GM19463 (cell line): ENCODE results near the gene MFNG.

Source experiments
- ATAC-seq: cut with Tn5 transposase; IDR thresholded peaks from one replicate; pipeline ENCODE4 v1.9.1; 2021; ENCODE audit warnings: mild to moderate bottlenecking, moderate library complexity; ENCODE audit not compliant: unreplicated experiment

The MFNG gene

DNA sequence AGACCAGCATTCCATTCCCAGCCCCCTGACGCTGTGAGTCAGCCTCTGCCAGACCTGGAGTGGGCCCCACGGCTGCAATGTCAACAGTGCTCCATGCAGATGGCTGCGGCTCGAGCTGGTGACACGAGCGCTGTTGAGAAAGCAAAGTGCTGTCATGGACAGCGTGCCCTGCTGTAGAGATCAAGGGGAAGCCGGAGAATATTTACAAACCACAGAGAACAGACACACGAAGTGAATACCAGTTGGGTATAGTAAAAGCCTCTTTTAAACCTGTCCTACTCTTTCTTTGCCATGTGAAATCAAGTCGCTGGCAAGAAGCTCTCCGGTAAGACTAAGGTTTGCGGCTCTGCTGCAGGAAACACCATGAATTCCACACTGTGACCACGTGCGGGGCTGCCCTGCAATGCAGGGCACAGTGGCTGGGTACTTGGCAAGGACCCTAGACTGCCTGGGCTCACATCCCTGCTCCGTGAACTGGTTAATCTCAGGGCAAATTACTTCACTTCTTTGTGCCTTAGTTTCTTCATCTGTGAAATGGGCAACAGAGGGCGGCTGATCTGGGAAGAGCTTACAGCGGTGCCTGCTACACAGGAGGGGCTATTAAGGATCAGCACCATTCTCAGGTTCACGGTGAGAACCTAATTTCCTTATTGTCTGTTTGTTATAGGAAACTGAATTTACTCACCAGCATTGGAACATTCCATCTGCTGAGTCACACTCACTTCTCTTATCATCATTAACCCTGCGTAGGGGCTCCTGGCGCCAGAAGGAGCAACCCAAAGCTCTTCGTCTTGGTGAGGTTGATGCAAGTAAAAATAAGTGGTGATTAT, 31.1 kb downstream of the MFNG start:
- no peak for ATAC-seq

- no peak for ATAC-seq
These were observed 32.5 kb downstream of the MFNG start for GRCh38 chr22:37453696-37454095.

- no peak for ATAC-seq
These were observed 35.0 kb downstream of the MFNG start for GRCh38 chr22:37451218-37451617.

DNA sequence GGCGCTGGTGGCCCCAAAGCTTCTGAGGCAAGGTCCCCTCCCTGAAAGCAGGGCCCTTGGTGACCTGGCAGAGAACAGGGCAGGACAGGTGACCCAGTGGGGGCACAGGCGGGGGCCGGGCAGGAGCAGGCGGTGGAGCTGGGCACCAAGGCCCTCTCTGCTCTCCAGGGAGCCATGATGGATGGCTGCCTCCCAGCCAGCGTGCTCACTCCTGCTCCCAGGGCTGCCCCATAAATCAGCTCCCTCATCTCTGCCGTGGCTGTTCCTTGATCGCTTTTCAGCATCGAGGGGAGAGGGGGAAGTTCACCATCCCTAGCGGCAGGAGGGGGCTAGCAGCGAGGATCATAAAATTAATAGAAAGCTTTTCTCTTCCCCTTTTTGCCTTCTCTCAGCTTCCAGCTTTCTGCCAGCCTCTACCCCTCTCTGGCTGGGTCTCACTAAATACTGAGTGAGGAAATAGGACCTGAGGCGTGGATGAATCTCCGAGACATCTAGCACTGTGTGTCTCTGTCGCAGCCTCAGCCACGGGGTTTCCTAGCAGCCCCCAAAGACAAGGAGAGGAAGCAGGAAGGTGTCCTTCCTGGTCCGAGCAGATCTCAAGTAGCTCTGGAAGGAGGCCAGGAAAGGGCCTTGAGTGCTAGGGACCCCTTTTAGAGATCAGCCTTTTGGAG, 36.7 kb downstream of the MFNG start:
- no peak for ATAC-seq

- no peak for ATAC-seq
These were observed 37.6 kb downstream of the MFNG start for GRCh38 chr22:37448516-37449127.

DNA sequence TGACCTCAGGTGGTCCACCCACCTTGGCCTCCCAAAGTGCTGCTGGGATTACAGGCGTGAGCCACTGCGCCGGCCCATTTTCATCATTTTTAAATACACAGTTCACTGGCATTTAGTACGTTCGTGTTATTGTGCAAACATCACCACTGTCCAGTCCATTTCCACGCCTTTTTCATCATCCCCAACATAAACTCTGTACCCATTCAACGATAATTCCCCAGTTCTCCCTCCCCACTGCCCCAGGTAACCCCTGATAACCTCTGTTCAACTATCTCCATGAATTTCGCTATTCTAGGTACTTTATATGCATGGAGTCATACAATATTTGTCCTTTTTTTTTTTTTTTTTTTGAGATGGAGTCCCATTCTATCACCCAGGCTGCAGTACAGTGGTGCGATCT, 40.7 kb downstream of the MFNG start:
- no peak for ATAC-seq

GRCh38 chr22:37443977-37444376, 42.2 kb downstream of the MFNG start:
- no peak for ATAC-seq

- no peak for ATAC-seq
These were observed 43.1 kb downstream of the MFNG start for GRCh38 chr22:37443086-37443485.

GRCh38 chr22:37442537-37442936, 43.6 kb downstream of the MFNG start:
- ATAC-seq = no peak

GRCh38 chr22:37442135-37442534, 44.0 kb downstream of the MFNG start:
- ATAC-seq = no peak

DNA sequence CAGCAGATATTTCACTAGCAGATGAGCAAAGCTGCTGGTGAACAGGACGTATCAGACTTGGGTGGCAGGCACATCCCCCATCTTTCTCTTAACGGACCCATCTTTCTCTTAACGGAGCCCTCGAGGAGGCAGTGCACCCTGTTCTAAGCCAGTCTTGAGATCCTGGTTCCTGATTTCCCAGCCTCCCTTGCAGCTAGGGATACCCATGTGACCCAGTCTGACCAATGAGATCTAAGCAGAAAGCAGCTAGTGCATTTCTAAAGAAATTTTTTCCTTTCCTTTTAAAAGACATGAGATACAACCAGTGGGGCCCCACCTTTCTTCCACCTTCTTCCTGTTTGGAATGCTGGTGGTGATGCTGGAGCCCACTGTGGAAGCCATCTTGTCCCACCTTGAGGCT, 45.3 kb downstream of the MFNG start:
- ATAC-seq = no peak

GRCh38 chr22:37439347-37439746, 46.8 kb downstream of the MFNG start:
- no peak for ATAC-seq

DNA sequence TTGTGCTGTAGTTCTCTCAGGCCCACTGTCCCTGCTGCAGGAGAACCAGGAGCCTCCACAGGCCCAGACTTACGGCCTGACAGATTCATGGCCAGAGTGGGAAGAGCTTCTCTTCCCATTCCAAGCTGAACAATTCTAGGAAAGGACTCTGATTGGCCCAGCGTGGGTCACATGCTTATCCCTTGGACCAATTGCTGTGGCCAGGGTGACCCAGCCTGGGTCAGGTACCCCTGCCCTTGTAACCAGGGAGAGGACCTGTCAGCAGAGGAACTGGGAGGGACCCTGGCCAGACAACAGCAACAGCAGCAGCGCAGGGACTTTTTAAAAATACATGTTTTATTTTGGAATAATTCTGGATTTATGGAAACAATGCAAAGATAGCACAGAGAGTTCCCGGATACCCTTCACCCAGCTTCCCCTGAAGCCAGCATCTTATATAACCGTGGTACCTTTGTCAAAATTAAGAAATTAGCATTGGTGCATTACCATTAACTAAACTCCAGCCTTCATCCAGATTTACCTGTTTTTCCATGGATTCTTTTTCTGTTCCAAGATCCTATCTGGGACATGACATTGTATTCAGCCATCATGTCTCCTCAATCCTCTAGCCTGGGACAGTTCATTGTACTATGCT, 50.1 kb downstream of the MFNG start:
- no peak for ATAC-seq

- no peak for ATAC-seq
These were observed 52.4 kb downstream of the MFNG start for GRCh38 chr22:37433786-37434185.

DNA sequence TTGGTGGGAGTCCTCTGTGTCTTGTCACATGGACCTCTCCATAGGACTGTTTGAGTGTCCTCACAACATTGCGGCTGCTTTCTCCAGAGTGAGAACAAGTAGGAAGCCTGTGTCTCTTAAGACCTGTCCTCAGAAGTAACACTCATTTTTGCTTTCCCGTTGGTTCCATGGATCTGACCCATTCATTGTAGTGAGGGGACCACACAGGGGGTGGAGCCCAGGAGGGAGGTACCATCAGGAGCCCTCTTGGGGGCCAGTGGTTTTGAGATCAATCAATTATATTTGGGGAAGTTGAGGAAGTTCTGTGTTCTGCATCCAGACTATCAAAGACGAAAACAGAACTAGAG, 53.5 kb downstream of the MFNG start:
- no peak for ATAC-seq

- ATAC-seq = no peak
These were observed 54.1 kb downstream of the MFNG start for GRCh38 chr22:37431801-37432707.

GRCh38 chr22:37431366-37431765, 54.8 kb downstream of the MFNG start:
- ATAC-seq = no peak

DNA sequence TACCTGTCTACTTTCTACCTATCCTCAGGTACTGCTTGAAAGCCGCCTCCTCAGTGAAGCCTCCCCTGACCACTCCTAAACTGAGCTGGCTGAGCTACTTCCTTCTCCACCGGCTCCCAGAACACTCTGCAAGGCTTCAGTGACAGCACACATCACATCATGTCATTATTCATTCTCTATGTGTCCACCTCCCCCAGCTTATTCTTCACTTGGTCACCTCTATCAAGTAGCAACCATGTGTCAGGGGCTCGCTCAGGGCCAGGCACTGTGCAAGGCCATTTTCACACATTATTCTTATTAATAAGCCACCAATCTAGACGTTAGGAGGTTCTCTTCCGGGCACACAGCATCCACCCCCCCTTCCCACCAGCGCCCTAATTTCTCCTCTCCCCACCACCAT, 55.2 kb downstream of the MFNG start:
- no peak for ATAC-seq

- no peak for ATAC-seq
These were observed 57.3 kb downstream of the MFNG start for GRCh38 chr22:37428649-37429586.
